GM12872 (cell line): ENCODE data around the gene FNIP2.

Experiments
- CTCF ChIP-seq: IDR thresholded peaks from 3 replicates; pipeline ENCODE4 v1.5.1; 2011; ENCODE audit warnings: low read depth, mild to moderate bottlenecking, low read length, moderate library complexity; ENCODE audit not compliant: insufficient read depth

FNIP2 gene

GRCh38 chr4:158814207-158814606, 45.4 kb downstream of the FNIP2 start:
- TF ChIP-seq CTCF = no peak

- no peak for TF ChIP-seq CTCF
These were observed 46.0 kb downstream of the FNIP2 start for GRCh38 chr4:158814636-158815330.

- TF ChIP-seq CTCF = no peak
These were observed 48.1 kb downstream of the FNIP2 start for GRCh38 chr4:158816955-158817354.

GRCh38 chr4:158817562-158818296, 48.9 kb downstream of the FNIP2 start:
- TF ChIP-seq CTCF = no peak

- no peak for TF ChIP-seq CTCF
These were observed 49.8 kb downstream of the FNIP2 start for GRCh38 chr4:158818560-158819140.

GRCh38 chr4:158819942-158820786, 51.3 kb downstream of the FNIP2 start:
- no peak for TF ChIP-seq CTCF

- TF ChIP-seq CTCF = no peak
These were observed 52.6 kb downstream of the FNIP2 start for GRCh38 chr4:158821228-158821971.
